NCI-H1436 (cell line): ENCODE results near the gene SCART1.
"Not testable (repeated sequence)": the region's sequence is repeated elsewhere in the genome, so short reads cannot be mapped to it uniquely, and the experiment has no call there.

Experiments used
- DNase-seq: peaks from one replicate; lab custom pipeline; 2025; lab: John Stamatoyannopoulos, UW

Gene SCART1

DNA sequence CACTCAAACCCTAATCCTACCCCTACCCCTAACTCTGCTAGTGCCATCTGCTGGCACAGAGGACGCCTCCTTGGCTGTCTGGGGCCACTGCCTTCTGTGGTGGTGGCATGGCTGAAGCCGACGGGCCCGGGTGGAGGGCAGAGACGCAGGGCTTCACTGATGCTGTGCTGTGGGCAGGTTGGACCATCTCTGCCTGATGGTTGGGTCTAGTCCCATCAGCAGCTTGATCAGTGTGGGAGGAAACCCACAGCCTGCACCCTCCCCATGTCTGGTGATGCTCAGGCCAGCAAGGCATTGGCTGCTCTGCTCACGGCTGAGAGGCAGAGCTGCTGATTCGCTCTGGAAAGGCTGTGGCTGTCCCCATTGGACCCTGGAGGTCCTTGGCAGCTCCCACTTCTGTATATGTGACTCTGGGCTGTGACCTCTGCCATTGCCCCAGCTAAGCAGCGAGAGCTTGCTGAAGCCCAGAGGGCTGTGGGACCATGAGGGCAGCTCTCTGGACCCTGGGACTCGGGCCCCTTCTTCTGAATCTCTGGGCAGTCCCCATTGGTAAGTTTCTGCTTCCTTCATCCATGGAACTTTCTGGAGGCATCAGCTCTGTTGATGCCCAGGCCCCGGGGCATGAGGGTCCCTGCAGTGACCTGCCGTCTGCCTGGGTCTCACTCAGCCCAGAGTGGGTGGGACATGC is at the start of gene SCART1:
TSS of gene SCART1 (plus strand) at position 430 of the 688 bp plus-strand sequence. CDS start at position 483, 53 bp downstream.
- DNase-seq: peak; percentile 76

DNA sequence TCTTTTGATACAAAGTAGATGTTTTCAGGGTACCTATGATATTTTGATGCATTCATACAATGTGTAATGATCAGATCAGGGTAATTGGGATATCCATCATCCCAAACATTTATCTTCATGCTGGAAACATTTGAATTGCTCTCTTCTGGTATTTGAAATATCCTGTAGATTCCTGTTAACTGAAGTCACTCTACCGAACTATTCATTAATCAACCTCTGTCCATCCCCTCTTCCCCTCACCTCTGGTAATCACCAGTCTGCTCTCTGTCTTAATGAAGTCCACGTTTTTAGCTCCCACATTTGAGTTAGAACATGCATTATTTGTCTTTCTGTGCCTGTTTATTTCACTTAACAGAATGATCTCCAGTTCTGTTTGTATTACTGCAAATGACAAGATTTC is 48.5 kb upstream of the SCART1 start:
- DNase-seq: no peak

GRCh38 chr10:133405844-133406527 is 47.8 kb upstream of the SCART1 start:
- DNase-seq: no peak

- DNase-seq: no peak
These were observed 42.0 kb upstream of the SCART1 start for GRCh38 chr10:133411523-133412380.

- no peak for DNase-seq
These were observed 41.4 kb upstream of the SCART1 start for GRCh38 chr10:133412381-133412711.

DNA sequence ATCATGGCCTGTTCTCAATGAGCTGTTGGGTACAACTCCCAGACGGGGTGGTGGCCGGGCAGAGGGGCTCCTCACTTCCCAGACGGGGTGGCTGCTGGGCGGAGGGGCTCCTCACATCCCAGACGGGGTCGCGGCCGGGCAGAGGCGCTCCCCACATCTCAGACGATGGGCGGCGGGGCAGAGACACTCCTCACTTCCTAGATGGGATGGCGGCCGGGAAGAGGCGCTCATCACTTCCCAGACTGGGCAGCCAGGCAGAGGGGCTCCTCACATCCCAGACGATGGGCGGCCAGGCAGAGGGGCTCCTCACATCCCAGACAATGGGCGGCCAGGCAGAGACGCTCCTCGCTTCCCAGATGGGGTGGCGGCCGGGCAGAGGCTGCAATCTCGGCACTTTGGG is 39.3 kb upstream of the SCART1 start:
- not testable (repeated sequence) for DNase-seq

DNA sequence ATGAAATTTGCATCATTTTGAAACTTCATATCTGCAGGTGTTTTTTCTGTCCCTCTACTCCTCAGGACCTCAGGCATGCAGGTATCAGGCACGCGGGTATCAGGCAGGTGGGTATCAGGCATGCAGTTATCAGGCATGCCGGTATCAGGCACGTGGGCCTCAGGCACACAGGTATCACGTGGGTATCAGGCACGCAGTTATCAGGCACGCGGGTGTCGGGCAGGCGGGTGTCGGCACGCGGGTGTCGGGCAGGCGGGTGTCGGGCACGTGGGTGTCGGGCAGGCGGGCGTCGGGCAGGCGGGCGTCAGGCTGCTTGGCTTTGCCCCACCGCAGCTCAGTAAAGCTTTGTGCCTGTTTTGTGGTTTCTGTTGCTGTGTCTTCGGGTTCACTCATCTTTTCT is 38.0 kb upstream of the SCART1 start:
- no peak for DNase-seq

DNA sequence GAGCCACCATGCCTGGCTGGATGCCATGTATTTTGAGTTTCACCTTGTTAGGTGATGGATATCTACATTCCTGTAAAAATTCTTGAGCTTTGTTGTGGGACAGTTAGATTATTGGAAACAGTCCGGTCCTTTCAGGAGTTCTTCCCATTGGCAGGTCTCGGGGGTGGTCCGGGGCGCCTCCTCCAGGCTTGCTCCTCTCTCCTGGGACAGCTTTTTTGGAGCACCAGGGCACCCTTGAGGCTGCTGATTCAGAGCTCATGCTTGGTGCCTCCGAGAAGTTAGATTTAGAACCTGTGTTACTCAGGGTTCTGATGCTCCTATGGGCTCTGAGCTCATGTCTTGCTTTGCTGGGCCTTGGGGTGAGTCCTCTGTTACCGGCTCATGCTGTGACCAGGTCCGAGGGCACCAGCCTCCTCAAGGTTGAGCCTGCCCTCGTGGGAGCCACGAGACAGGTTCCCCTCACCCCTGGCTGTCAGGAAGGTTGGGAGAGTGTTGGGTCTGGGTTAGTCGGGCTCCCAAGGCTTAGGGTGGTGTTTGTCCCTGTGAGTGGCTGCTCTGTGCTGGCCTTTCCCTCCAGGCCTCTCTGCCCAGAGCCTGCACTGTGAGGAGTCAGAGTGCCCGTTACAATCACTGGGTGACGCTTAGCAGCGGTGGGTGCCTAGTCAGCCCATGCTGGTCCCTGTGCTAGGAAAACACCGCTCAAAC is 35.3 kb upstream of the SCART1 start:
- DNase-seq: no peak

DNA sequence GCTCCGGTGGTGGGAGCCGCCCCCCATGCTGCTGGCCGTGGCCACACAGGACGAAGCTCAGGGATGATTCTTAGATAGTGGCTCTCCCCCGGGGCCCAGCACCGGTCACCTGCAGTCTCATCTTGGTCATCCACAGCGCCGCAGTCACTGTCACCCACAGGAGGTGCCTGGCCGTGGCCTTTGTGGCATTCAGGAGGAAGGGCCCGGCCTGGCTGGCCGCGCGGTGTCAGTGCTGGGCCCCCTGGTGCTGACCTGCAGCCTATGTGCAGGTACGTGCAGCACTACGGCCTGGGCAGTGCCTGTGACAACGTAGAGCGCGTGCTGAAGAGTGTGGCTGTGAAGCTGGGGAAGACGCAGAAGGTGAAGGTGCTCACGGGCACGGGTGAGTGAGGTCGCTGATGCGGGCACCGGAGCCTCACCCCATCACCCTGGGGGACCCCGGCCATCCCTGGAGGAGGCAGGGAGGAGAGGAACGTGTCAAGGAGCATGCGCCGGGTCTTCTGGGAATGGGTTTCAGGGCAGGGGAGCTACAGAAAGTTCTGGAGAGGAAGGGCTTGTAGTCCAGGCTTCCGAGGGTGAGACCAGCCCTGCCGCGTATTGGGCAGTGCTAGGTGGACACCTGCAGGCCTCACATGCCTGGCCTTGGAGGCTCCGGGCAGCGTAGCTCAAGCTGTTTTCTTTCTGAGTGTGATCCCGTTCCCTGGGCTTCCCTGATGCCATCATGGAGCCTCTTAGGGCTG is 34.4 kb upstream of the SCART1 start:
- DNase-seq: no peak

DNA sequence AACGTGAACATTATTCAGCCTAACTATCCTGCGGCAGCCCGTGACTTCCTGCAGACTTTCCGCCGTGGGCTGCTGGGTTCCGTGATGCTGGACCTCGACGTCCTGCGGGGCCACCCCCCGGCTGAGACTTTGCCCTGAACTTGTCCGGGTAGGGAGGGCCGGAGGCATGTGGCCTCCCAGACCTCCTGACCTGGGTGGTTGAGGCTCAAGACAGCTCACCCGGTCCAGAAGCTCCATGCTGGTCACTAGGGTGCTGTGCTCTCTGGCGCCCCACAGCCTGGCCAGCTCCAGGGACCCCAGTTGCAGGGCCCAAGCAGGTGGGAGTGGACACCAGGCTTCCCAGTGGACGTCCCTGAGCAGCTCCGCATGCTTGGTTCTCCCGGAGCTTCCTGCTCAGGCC is 33.7 kb upstream of the SCART1 start:
- DNase-seq: no peak

- no peak for DNase-seq
These were observed 33.2 kb upstream of the SCART1 start for GRCh38 chr10:133420579-133420978.

- no peak for DNase-seq
These were observed 32.2 kb upstream of the SCART1 start for GRCh38 chr10:133421336-133422222.

DNA sequence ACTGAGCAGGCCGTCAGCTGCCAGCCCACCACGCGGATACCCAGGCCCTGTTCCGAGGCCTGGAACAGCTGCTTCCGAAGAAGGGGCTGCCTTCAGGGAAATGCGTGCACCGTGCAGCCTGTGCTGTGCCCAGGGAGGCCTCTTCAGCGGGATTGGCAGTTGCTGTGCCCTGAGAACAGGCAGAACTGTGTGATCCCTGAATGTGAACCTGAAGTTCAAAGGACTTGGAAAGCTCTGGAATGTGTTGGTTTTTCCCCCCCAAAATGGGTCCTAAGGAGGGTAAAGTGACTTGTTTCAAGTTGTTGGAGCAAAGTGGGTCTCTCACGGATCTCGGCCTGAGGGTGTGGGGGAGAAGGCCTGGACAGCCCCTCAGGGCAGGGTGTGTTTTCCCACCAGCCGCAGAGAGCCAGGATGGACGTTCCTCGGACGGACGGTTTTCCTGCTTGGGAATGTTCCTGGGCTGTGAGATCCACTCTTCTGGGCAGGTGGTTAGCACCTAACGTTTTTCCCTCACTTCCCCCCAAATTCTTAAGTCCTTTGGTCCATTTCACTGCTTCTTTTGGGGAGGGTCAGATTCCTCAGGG is 31.4 kb upstream of the SCART1 start:
- no peak for DNase-seq

- DNase-seq: no peak
These were observed 30.7 kb upstream of the SCART1 start for GRCh38 chr10:133422807-133423771.

DNA sequence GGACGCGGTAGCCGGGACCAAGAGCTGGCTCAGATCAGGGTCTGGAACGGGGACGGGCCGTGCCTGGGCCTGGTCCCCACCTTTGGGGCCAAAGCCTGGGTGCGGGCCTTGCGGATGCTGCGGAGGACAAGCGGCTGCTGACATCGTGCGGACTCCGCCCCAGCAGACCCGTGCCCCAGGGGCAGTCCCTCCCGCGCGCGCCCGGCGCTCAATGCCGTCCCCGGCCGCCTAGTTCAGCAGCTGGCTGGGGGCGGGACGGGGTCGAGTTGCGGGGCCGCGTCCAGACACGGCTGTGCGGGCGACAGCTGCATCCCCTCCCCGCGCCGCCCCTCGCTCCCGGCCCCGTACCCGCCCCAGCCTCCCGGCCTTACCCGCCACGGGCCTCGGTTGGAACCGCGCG is 29.6 kb upstream of the SCART1 start:
- not testable (repeated sequence) for DNase-seq

DNA sequence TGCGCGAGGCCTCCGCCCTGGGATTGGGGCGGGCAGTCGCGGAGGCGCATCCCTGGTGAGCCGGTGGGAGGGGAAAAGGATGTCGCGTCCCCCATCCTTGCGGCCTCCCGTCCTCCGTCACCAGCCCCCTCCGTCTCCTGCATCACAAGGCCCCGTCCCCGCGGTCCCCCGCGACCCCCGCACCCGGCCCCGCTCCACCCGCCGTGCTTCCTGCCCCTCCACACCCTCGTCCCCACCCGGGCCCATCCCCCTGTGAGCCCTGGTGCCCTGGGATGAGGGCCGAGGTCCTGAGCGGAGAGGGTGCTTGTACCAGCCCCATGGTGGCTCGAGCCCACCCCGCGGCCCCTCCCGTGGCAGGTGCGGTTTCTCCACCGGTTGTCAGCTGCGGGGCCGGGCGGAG is 29.1 kb upstream of the SCART1 start, which contains the start of gene SPRN:
TSS of gene SPRN (minus strand) at position 25 of the 400 bp plus-strand sequence. CDS start 944 bp downstream, outside the sequence.
- DNase-seq: not testable (repeated sequence)

- not testable (repeated sequence) for DNase-seq
These were observed 24.2 kb upstream of the SCART1 start for GRCh38 chr10:133429571-133429970.

- not testable (repeated sequence) for DNase-seq
These were observed 21.7 kb upstream of the SCART1 start for GRCh38 chr10:133431888-133432613.
